SJSA1 (cell line): ENCODE measurements around the gene PELI2. TPM values are rescaled to one million over a fixed set of nuclear protein-coding genes. Genes with fewer than 3 reads are reported as not detected.

Experiments
- DNase-seq, 2 experiments: peaks; one replicate each; pipeline ENCODE4 v3.0.0-alpha.2; 2015 to 2020; ENCODE audit warnings: low spot score in 2 of 2, low read depth in 1 of 2
- H3K27ac ChIP-seq: fragments of 250-450 bp; sonication (Bioruptor Pico); 2 replicates; pipeline ENCODE4 v1.5.1; 2020; ENCODE audit warnings: mild to moderate bottlenecking, moderate library complexity
- H3K27me3 ChIP-seq: fragments of 250-450 bp; sonication (Bioruptor Pico); replicated peaks from 2 replicates; pipeline ENCODE4 v1.5.1; 2020; ENCODE audit warnings: mild to moderate bottlenecking, moderate library complexity
- H3K36me3 ChIP-seq: fragments of 250-450 bp; sonication (Bioruptor Pico); 2 replicates; pipeline ENCODE4 v1.5.1; 2020; ENCODE audit warnings: mild to moderate bottlenecking
- H3K4me1 ChIP-seq: fragments of 250-450 bp; sonication (Bioruptor Pico); replicated peaks from 2 replicates; pipeline ENCODE4 v1.6.1; 2021; ENCODE audit warnings: mild to moderate bottlenecking
- H3K4me3 ChIP-seq: fragments of 250-450 bp; sonication (Bioruptor Pico); 2 replicates; pipeline ENCODE4 v1.5.1; 2020; ENCODE audit warnings: mild to moderate bottlenecking
- H3K9me3 ChIP-seq: fragments of 250-450 bp; sonication (Bioruptor Pico); replicated peaks from 2 replicates; pipeline ENCODE4 v1.5.1; 2020; ENCODE audit warnings: mild to moderate bottlenecking
- total RNA-seq: library from RNA; depleted of rRNA; stranded (reverse); fragments of >200 nt; shearing (Covaris generic); gene quantifications from 2 replicates; pipeline ENCODE4 v1.2.3, GENCODE V29; 2014

PELI2 gene
- total RNA-seq, 1 experiment from 2014 or later, result 9.6 TPM

GRCh38 chr14:56177036-56177435 is 58.8 kb downstream of the PELI2 start:
- no peak overlapping the region for H3K27ac ChIP-seq
- DNase-seq, result no peak
- H3K27me3 ChIP-seq, result no peaks in the 10 kb centered on the region
- peaks cover 22% of the 10 kb centered on the region for H3K4me1 ChIP-seq
- H3K9me3 ChIP-seq, result no peaks in the 10 kb centered on the region
- no peak overlapping the region for H3K4me3 ChIP-seq
- H3K36me3 ChIP-seq, result 0 out of 2 replicates have a peak, but pooled peaks cover 3% of the 10 kb centered on the region

GRCh38 chr14:56180754-56181542 is 62.7 kb downstream of the PELI2 start:
- H3K4me1 ChIP-seq, result peaks cover 4% of the 10 kb centered on the region; the same call in 1 of the 2 replicates
- no peaks in the 10 kb centered on the region for H3K36me3 ChIP-seq
- no peaks in the 10 kb centered on the region for H3K9me3 ChIP-seq
- no peak overlapping the region for H3K4me3 ChIP-seq
- H3K27me3 ChIP-seq, result no peaks in the 10 kb centered on the region
- no peak for DNase-seq
- H3K27ac ChIP-seq, result no peak overlapping the region

GRCh38 chr14:56181681-56182085 is 63.5 kb downstream of the PELI2 start:
- peaks cover 1% of the 10 kb centered on the region; the same call in 1 of the 2 replicates for H3K4me1 ChIP-seq
- H3K36me3 ChIP-seq, result no peaks in the 10 kb centered on the region
- no peak overlapping the region for H3K4me3 ChIP-seq
- no peaks in the 10 kb centered on the region for H3K27me3 ChIP-seq
- DNase-seq, result no peak
- H3K9me3 ChIP-seq, result no peaks in the 10 kb centered on the region
- H3K27ac ChIP-seq, result no peak overlapping the region

- no peaks in the 10 kb centered on the region for H3K9me3 ChIP-seq
- H3K27me3 ChIP-seq, result no peaks in the 10 kb centered on the region
- no peak overlapping the region for H3K27ac ChIP-seq
- no peaks in the 10 kb centered on the region for H3K4me1 ChIP-seq
- H3K36me3 ChIP-seq, result no peaks in the 10 kb centered on the region
- no peak overlapping the region for H3K4me3 ChIP-seq
- DNase-seq, result no peak
Observed at GRCh38 chr14:56182410-56182809, 64.2 kb downstream of the PELI2 start.

GRCh38 chr14:56183631-56184157 is 65.5 kb downstream of the PELI2 start:
- H3K4me3 ChIP-seq, result no peak overlapping the region
- DNase-seq, result no peak
- no peaks in the 10 kb centered on the region for H3K9me3 ChIP-seq
- H3K27ac ChIP-seq, result no peak overlapping the region
- H3K36me3 ChIP-seq, result no peaks in the 10 kb centered on the region
- H3K27me3 ChIP-seq, result no peaks in the 10 kb centered on the region
- H3K4me1 ChIP-seq, result no peaks in the 10 kb centered on the region

DNA sequence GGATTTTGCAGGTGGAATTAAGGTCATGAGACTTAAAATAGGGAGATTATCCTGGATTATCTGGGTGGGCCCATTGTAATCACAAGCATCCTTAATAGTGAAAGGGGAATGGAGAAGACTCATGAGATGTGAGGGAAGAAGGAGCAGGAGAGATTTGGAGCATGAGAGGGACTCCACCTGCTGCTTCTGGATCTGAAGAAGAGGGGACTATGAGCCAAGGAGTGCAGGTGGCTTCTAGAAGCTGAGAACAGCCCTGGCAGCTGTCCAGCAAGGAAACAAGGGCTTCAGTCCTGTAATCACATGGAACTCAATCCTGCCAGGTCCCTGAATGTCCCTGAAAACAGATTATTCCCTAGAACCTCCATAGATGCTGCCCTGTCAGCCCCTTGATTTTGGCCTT is 67.8 kb downstream of the PELI2 start:
- no peaks in the 10 kb centered on the region for H3K27me3 ChIP-seq
- DNase-seq, result no peak
- no peak overlapping the region for H3K4me3 ChIP-seq
- 0 out of 2 replicates have a peak, but pooled peaks cover 4% of the 10 kb centered on the region for H3K4me1 ChIP-seq
- no peaks in the 10 kb centered on the region for H3K36me3 ChIP-seq
- no peaks in the 10 kb centered on the region for H3K9me3 ChIP-seq
- no peak overlapping the region for H3K27ac ChIP-seq

- H3K4me3 ChIP-seq, result no peak overlapping the region
- no peak overlapping the region for H3K27ac ChIP-seq
- no peak for DNase-seq
- H3K4me1 ChIP-seq, result peaks cover 4% of the 10 kb centered on the region; the same call in 1 of the 2 replicates
- no peaks in the 10 kb centered on the region for H3K36me3 ChIP-seq
- H3K27me3 ChIP-seq, result no peaks in the 10 kb centered on the region
- no peaks in the 10 kb centered on the region for H3K9me3 ChIP-seq
Observed at GRCh38 chr14:56187736-56188135, 69.5 kb downstream of the PELI2 start.

DNA sequence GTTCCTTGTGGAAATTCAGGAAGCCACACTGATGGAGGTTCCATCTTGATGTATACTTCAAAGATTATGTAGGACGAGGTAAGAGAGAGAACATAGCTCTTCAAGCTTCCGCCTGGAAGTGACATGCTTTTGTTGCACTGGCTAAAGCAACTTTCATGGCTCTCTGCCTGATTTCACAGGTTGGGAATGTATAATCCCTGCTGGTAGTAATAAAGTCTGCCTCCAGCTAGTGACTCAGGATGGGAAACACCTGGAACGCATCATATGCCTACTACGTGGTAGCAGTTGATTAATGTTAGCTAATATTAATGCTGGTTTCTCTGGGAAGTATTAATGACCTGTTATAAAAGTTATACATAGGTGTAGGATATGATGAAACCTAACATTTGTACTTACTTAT is 71.1 kb downstream of the PELI2 start:
- Histone ChIP-seq H3K36me3 (no peaks in the 10 kb centered on the region), H3K27me3 (no peaks in the 10 kb centered on the region), H3K9me3 (no peaks in the 10 kb centered on the region), H3K4me3 (no peak overlapping the region), H3K4me1 (peaks cover 15% of the 10 kb centered on the region), H3K27ac (no peak overlapping the region; the same call in 1 of the 2 replicates)
- DNase-seq, result peak in 1 of 2 experiments; percentile 5

DNA sequence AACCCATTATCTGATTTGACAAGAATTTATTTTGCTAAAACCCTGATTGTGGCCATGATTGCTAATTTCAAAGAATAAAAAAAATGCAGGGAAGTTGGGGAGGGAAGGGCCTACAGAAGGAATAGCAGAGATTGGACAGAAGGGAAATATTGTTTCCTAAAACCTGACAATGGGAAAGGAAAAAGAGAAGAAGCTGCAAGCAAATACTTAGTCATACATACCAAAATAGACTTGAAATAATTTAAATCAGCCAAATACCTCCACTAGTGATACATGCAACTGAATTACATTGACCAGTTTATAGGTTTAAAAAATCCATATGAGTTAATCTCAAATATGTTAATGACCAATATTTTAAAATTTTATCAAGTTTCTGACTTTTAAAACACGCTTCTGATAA is 75.1 kb downstream of the PELI2 start:
- no peak for DNase-seq
- Histone ChIP-seq H3K9me3 (no peaks in the 10 kb centered on the region), H3K4me1 (peaks cover 38% of the 10 kb centered on the region), H3K4me3 (no peak overlapping the region), H3K27me3 (no peaks in the 10 kb centered on the region), H3K36me3 (no peaks in the 10 kb centered on the region), H3K27ac (no peak overlapping the region)

DNA sequence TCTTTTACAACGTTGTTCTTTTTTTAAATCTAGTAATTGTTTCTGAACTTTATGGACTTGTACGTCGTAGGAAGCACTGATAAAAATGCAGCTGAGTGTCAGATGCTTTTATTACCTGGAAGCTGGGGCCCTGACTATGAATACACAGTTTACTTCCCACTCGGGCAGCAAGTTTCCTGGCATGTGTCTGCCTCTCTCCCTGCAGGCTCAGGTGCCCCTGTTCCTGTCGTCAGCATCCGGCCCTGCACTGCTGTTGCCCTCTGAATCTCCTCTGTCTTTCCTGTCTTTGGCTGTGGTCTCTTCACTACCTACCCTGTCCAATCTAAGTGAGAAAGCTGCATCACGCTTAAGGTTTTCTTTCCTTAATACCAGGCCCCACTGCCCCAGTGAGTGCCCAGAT is 75.8 kb downstream of the PELI2 start:
- no peaks in the 10 kb centered on the region for H3K9me3 ChIP-seq

GRCh38 chr14:56195223-56195622 is 77.0 kb downstream of the PELI2 start:
- Histone ChIP-seq H3K9me3 (no peaks in the 10 kb centered on the region), H3K36me3 (no peaks in the 10 kb centered on the region), H3K27ac (peak overlapping the region; percentile 41), H3K4me3 (no peak overlapping the region), H3K27me3 (no peaks in the 10 kb centered on the region), H3K4me1 (peaks cover 49% of the 10 kb centered on the region)
- peak; percentile 39 to 57 for DNase-seq

More for the DNA sequence above, 75.8 kb downstream of the PELI2 start:
- H3K36me3 ChIP-seq, result no peaks in the 10 kb centered on the region
- H3K4me3 ChIP-seq, result no peak overlapping the region
- DNase-seq, result no peak
- H3K27ac ChIP-seq, result no peak overlapping the region
- peaks cover 44% of the 10 kb centered on the region for H3K4me1 ChIP-seq
- H3K27me3 ChIP-seq, result no peaks in the 10 kb centered on the region

DNA sequence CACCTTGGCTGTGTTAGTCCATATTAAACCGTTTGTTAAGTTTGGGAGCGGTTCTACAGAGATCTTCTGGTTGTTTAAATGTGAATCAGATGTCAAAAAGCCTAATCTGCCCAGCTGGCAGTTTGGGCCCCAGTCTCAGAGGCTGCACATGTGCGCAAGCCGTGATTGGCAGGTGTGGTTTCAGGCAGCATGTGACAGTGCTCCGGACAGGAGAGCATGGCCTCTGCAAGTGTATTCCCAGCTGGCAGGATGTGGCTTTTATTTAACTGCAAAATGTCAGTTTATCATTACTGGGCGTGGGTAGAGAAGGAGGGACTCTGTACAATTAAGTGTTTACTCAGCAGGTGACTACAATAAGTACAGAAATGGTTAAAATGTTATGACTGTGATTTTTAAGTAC is 77.5 kb downstream of the PELI2 start:
- Histone ChIP-seq H3K27ac (peak overlapping the region; percentile 41), H3K4me3 (no peak overlapping the region), H3K9me3 (no peaks in the 10 kb centered on the region), H3K27me3 (no peaks in the 10 kb centered on the region), H3K4me1 (peaks cover 52% of the 10 kb centered on the region), H3K36me3 (peaks cover 4% of the 10 kb centered on the region; the same call in 1 of the 2 replicates)
- peak in 1 of 2 experiments; percentile 23 for DNase-seq

DNA sequence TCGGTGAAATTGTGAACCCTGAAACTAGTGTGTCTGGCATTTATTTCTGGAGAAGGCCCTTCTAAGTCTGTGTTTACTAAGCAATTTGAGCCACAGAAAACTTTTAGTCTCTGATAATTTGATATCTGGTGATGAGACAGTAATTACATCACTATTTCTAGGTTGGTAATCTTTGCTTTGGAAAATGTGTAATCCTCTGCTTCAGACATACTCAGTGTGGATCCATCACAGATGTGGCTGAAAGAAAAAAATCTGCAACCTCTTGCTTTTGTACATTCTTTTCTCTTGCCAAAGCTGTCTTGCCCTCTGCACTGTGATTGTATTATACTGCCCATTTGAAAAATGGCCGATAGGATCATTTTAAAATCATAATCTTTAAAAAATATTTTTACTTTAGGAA is 78.1 kb downstream of the PELI2 start:
- Histone ChIP-seq H3K27ac (peak overlapping the region; percentile 41), H3K4me3 (no peak overlapping the region), H3K9me3 (no peaks in the 10 kb centered on the region), H3K27me3 (no peaks in the 10 kb centered on the region), H3K36me3 (peaks cover 4% of the 10 kb centered on the region; the same call in 1 of the 2 replicates), H3K4me1 (peaks cover 52% of the 10 kb centered on the region)
- no peak for DNase-seq

GRCh38 chr14:56197150-56197549 is 78.9 kb downstream of the PELI2 start:
- H3K36me3 ChIP-seq, result peaks cover 4% of the 10 kb centered on the region; the same call in 1 of the 2 replicates
- peaks cover 52% of the 10 kb centered on the region for H3K4me1 ChIP-seq
- no peaks in the 10 kb centered on the region for H3K9me3 ChIP-seq
- no peak for DNase-seq
- H3K27ac ChIP-seq, result no peak overlapping the region
- no peaks in the 10 kb centered on the region for H3K27me3 ChIP-seq
- H3K4me3 ChIP-seq, result no peak overlapping the region
